GM13977 (cell line): ENCODE measurements around the gene GSTT2.

Source experiments
- DNase-seq: peaks from one replicate; pipeline ENCODE4 v3.0.0; 2012; ENCODE audit warnings: low spot score
- CTCF ChIP-seq: IDR thresholded peaks from 2 replicates; pipeline ENCODE4 v1.5.1; 2012; ENCODE audit warnings: mild to moderate bottlenecking, control low read depth; ENCODE audit not compliant: insufficient read depth; ENCODE audit errors: extremely low read depth, missing control alignments
- in situ Hi-C: fragments of 300-500 bp; cut with MboI; formaldehyde crosslinking; loops from one replicate; pipeline ENCODE4 v1.12.0; 2022; ENCODE audit warnings: low sequenced_read_pairs, low pct_unique_long_range_greater_than_20kb, mixed read lengths, inconsistent platforms; ENCODE audit not compliant: unreplicated experiment

Gene GSTT2

GRCh38 chr22:24021304-24021703, 41.4 kb downstream of the GSTT2 start:
- in situ Hi-C loops, result no loop called here
- DNase-seq, result no peak

GRCh38 chr22:24023204-24023789, 43.4 kb downstream of the GSTT2 start:
- no peak for TF ChIP-seq CTCF
- in situ Hi-C loops, result no loop called here
- no peak for DNase-seq

More at GRCh38 chr22:24021304-24021703, 41.4 kb downstream of the GSTT2 start:
- no peak for TF ChIP-seq CTCF

- in situ Hi-C loops, result no loop called here
- no peak for TF ChIP-seq CTCF
- no peak for DNase-seq
Observed at GRCh38 chr22:24024354-24024753, 44.4 kb downstream of the GSTT2 start.

GRCh38 chr22:24025475-24025874, 45.5 kb downstream of the GSTT2 start:
- DNase-seq, result no peak
- in situ Hi-C loops, result no loop called here
- TF ChIP-seq CTCF, result no peak

GRCh38 chr22:24026056-24026455, 46.1 kb downstream of the GSTT2 start:
- in situ Hi-C loops, result no loop called here
- TF ChIP-seq CTCF, result no peak
- no peak for DNase-seq

- in situ Hi-C loops, result no loop called here
- TF ChIP-seq CTCF, result no peak
- DNase-seq, result no peak
Observed at GRCh38 chr22:24026733-24027132, 46.8 kb downstream of the GSTT2 start.
